Measurements from ENCODE around the gene MYOCOS.
"Not testable (repeated sequence)": the region's sequence is repeated elsewhere in the genome, so short reads cannot be mapped to it uniquely, and the experiment has no call there.

MYOCOS gene

GRCh38 chr1:171654201-171654941 lies 32.3 kb downstream of the MYOCOS start:
- no peak for DNase-seq (ENCODE audit: low spot score in 2 of 2)
- Mint-ChIP-seq H3K4me1 (peaks cover 9% of the 10 kb centered on the region), H3K27ac (ENCODE audit: low read depth) (no peak overlapping the region), H3K27me3 (peaks cover 65% of the 10 kb centered on the region), H3K4me3 (no peak overlapping the region), H3K36me3 (ENCODE audit: insufficient read depth) (no peaks in the 10 kb centered on the region), H3K9me3 (no peaks in the 10 kb centered on the region)
- no peak for ATAC-seq (replicated peaks; ENCODE audit: extremely low read depth, poor library complexity, severe bottlenecking)

- no peaks in the 10 kb centered on the region for H3K9me3 Mint-ChIP-seq
- H3K4me3 Mint-ChIP-seq, result no peak overlapping the region
- ATAC-seq (replicated peaks; ENCODE audit: extremely low read depth, poor library complexity, severe bottlenecking), result peak; percentile 52
- H3K27ac Mint-ChIP-seq (ENCODE audit: low read depth), result no peak overlapping the region
- H3K4me1 Mint-ChIP-seq, result peaks cover 9% of the 10 kb centered on the region
- H3K36me3 Mint-ChIP-seq (ENCODE audit: insufficient read depth), result no peaks in the 10 kb centered on the region
- peak; percentile 27 to 45 for DNase-seq (ENCODE audit: low spot score in 2 of 2)
- H3K27me3 Mint-ChIP-seq, result peaks cover 65% of the 10 kb centered on the region
Measured at GRCh38 chr1:171654942-171655745, 33.1 kb downstream of the MYOCOS start.

- DNase-seq (ENCODE audit: low spot score in 2 of 2) (no peak), ATAC-seq (replicated peaks; ENCODE audit: extremely low read depth, poor library complexity, severe bottlenecking) (no peak)
- Mint-ChIP-seq H3K9me3 (no peaks in the 10 kb centered on the region), H3K27ac (ENCODE audit: low read depth) (no peak overlapping the region), H3K4me1 (peaks cover 9% of the 10 kb centered on the region), H3K36me3 (ENCODE audit: insufficient read depth) (no peaks in the 10 kb centered on the region), H3K27me3 (peaks cover 63% of the 10 kb centered on the region), H3K4me3 (no peak overlapping the region)
Measured at GRCh38 chr1:171655746-171656116, 33.7 kb downstream of the MYOCOS start.

- not testable (repeated sequence) for H3K36me3 Mint-ChIP-seq (ENCODE audit: insufficient read depth); H3K27ac Mint-ChIP-seq (ENCODE audit: low read depth); ATAC-seq (replicated peaks; ENCODE audit: extremely low read depth, poor library complexity, severe bottlenecking); H3K9me3 Mint-ChIP-seq; DNase-seq (ENCODE audit: low spot score in 2 of 2); H3K4me1 Mint-ChIP-seq; H3K4me3 Mint-ChIP-seq
- peaks cover 58% of the 10 kb centered on the region for H3K27me3 Mint-ChIP-seq
Measured at GRCh38 chr1:171656206-171656605, 34.2 kb downstream of the MYOCOS start.

- no peak for ATAC-seq (replicated peaks; ENCODE audit: extremely low read depth, poor library complexity, severe bottlenecking)
- no peaks in the 10 kb centered on the region for H3K36me3 Mint-ChIP-seq (ENCODE audit: insufficient read depth)
- no peak overlapping the region for H3K27ac Mint-ChIP-seq (ENCODE audit: low read depth)
- no peak overlapping the region for H3K4me3 Mint-ChIP-seq
- peaks cover 28% of the 10 kb centered on the region for H3K27me3 Mint-ChIP-seq
- no peaks in the 10 kb centered on the region for H3K4me1 Mint-ChIP-seq
- DNase-seq (ENCODE audit: low spot score in 2 of 2), result no peak
- H3K9me3 Mint-ChIP-seq, result no peaks in the 10 kb centered on the region
Measured at GRCh38 chr1:171661076-171661650, 39.1 kb downstream of the MYOCOS start.

GRCh38 chr1:171663036-171663853 lies 41.2 kb downstream of the MYOCOS start:
- Mint-ChIP-seq H3K9me3 (no peaks in the 10 kb centered on the region), H3K4me1 (no peaks in the 10 kb centered on the region), H3K36me3 (ENCODE audit: insufficient read depth) (no peaks in the 10 kb centered on the region), H3K27me3 (peaks cover 14% of the 10 kb centered on the region), H3K4me3 (no peak overlapping the region), H3K27ac (ENCODE audit: low read depth) (no peak overlapping the region)
- ATAC-seq (replicated peaks; ENCODE audit: extremely low read depth, poor library complexity, severe bottlenecking), result no peak
- DNase-seq (ENCODE audit: low spot score in 2 of 2), result no peak

GRCh38 chr1:171663854-171664575 lies 42.0 kb downstream of the MYOCOS start:
- Mint-ChIP-seq H3K27me3 (peaks cover 14% of the 10 kb centered on the region), H3K36me3 (ENCODE audit: insufficient read depth) (no peaks in the 10 kb centered on the region), H3K4me1 (no peaks in the 10 kb centered on the region), H3K27ac (ENCODE audit: low read depth) (no peak overlapping the region), H3K4me3 (no peak overlapping the region), H3K9me3 (no peaks in the 10 kb centered on the region)
- ATAC-seq (replicated peaks; ENCODE audit: extremely low read depth, poor library complexity, severe bottlenecking), result no peak
- DNase-seq (ENCODE audit: low spot score in 2 of 2), result no peak

GRCh38 chr1:171664976-171665375 lies 42.9 kb downstream of the MYOCOS start:
- DNase-seq (ENCODE audit: low spot score in 2 of 2) (no peak), ATAC-seq (replicated peaks; ENCODE audit: extremely low read depth, poor library complexity, severe bottlenecking) (no peak)
- Mint-ChIP-seq H3K27ac (ENCODE audit: low read depth) (no peak overlapping the region), H3K9me3 (no peaks in the 10 kb centered on the region), H3K4me3 (no peak overlapping the region), H3K27me3 (peaks cover 18% of the 10 kb centered on the region), H3K4me1 (no peaks in the 10 kb centered on the region), H3K36me3 (ENCODE audit: insufficient read depth) (no peaks in the 10 kb centered on the region)

- no peak overlapping the region for H3K27ac Mint-ChIP-seq (ENCODE audit: low read depth)
- no peak overlapping the region for H3K4me3 Mint-ChIP-seq
- ATAC-seq (replicated peaks; ENCODE audit: extremely low read depth, poor library complexity, severe bottlenecking) (no peak), DNase-seq (ENCODE audit: low spot score in 2 of 2) (no peak)
- H3K27me3 Mint-ChIP-seq, result peaks cover 26% of the 10 kb centered on the region
- H3K9me3 Mint-ChIP-seq, result no peaks in the 10 kb centered on the region
- H3K4me1 Mint-ChIP-seq, result no peaks in the 10 kb centered on the region
- H3K36me3 Mint-ChIP-seq (ENCODE audit: insufficient read depth), result no peaks in the 10 kb centered on the region
Measured at GRCh38 chr1:171666114-171666769, 44.2 kb downstream of the MYOCOS start.

GRCh38 chr1:171668372-171668771 lies 46.3 kb downstream of the MYOCOS start:
- Mint-ChIP-seq H3K27ac (ENCODE audit: low read depth) (no peak overlapping the region), H3K36me3 (ENCODE audit: insufficient read depth) (no peaks in the 10 kb centered on the region), H3K9me3 (no peaks in the 10 kb centered on the region), H3K27me3 (peaks cover 26% of the 10 kb centered on the region), H3K4me1 (no peaks in the 10 kb centered on the region), H3K4me3 (no peak overlapping the region)
- ATAC-seq (replicated peaks; ENCODE audit: extremely low read depth, poor library complexity, severe bottlenecking) (no peak), DNase-seq (ENCODE audit: low spot score in 2 of 2) (no peak)

- peaks cover 20% of the 10 kb centered on the region for H3K27me3 Mint-ChIP-seq
- no peak overlapping the region for H3K4me3 Mint-ChIP-seq
- H3K36me3 Mint-ChIP-seq (ENCODE audit: insufficient read depth), result no peaks in the 10 kb centered on the region
- DNase-seq (ENCODE audit: low spot score in 2 of 2) (no peak), ATAC-seq (replicated peaks; ENCODE audit: extremely low read depth, poor library complexity, severe bottlenecking) (no peak)
- no peak overlapping the region for H3K27ac Mint-ChIP-seq (ENCODE audit: low read depth)
- no peaks in the 10 kb centered on the region for H3K4me1 Mint-ChIP-seq
- H3K9me3 Mint-ChIP-seq, result no peaks in the 10 kb centered on the region
Measured at GRCh38 chr1:171670739-171671138, 48.7 kb downstream of the MYOCOS start.
